ENCODE data around the gene AOPEP. TPM values are rescaled to one million over a fixed set of nuclear protein-coding genes. Genes with fewer than 3 reads are reported as not detected.
A peak's percentile ranks its signal among the peaks of the same experiment; 100 is the strongest.
"Not testable (repeated sequence)": the region's sequence is repeated elsewhere in the genome, so short reads cannot be mapped to it uniquely, and the experiment has no call there.

Gene AOPEP
- total RNA-seq, 1 donor from 2014 or later: 180 TPM

DNA sequence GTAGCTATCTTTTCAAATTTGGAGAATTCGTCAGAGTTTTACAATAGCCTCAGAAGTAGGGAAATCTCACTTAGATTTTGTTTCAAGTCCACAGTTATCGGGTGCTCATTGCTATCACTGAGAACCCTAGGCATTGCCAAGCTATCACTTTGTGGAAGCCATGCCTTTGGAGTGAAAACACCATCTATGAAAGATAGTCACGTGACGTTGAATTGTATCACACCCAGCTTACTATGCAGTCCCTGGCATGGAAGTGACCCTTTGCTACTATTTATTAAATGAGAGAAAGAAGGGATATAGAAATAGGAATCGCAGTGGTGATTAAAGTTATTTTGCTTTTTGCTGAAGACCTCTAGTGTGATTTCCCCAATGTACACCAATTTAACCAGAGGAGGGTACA, 97.2 kb downstream of the AOPEP start:
- DNase-seq (ENCODE audit: missing footprints) (no peak), ATAC-seq (no peak)
- intact Hi-C loops (cut with DNase I): no loop called here

DNA sequence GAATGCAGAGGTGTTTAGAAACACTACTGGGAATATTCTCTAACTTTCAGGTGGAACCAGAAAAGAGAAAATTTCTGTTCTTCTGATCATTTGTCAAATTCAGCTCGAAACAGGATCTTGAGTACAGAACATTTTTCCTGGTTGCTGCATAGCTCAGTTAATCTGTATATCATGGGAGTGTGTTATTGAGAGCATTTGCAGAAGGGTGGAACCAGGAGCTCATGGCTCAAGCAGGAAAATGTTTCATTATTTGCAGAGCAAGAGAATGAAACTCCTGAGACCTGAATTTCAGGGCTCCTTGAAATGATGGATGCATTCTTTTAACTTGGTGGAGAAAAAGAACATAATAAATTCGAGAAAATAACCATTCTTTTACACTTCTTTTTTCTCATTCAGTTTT, 97.9 kb downstream of the AOPEP start:
- no peak for ATAC-seq
- intact Hi-C loops (cut with DNase I): no loop called here
- DNase-seq (ENCODE audit: missing footprints): no peak

- DNase-seq (ENCODE audit: missing footprints) (no peak), ATAC-seq (no peak)
- intact Hi-C loops (cut with DNase I): no loop called here
Observed at GRCh38 chr9:94824913-94825610, 98.6 kb downstream of the AOPEP start.

GRCh38 chr9:94825611-94825958, 99.1 kb downstream of the AOPEP start:
- intact Hi-C loops (cut with DNase I): no loop called here
- ATAC-seq (no peak), DNase-seq (ENCODE audit: missing footprints) (no peak)

DNA sequence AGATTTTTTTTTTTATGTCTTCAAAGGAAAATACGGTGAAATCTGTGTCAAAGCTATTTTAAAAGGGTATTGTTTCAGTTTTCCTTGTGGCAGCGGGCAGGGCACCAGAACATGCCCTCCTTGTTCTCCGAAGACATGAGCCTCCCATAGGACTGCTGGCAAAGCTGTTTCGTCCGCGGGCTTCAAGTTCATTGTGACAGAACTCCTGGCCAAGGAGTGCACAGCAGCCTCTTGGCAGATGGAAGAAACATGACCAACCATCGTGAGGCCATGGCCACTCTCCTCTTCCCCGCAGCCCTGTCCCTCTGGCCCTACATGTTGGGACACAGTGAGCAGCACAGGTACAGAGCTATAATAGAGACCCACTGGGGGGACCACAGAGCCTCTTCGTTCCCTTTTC, 99.5 kb downstream of the AOPEP start:
- no peak for ATAC-seq
- no peak for DNase-seq (ENCODE audit: missing footprints)
- intact Hi-C loops (cut with DNase I): no loop called here

GRCh38 chr9:94826644-94827410, 100.3 kb downstream of the AOPEP start:
- ATAC-seq (no peak), DNase-seq (ENCODE audit: missing footprints) (no peak)
- intact Hi-C loops (cut with DNase I): no loop called here

DNA sequence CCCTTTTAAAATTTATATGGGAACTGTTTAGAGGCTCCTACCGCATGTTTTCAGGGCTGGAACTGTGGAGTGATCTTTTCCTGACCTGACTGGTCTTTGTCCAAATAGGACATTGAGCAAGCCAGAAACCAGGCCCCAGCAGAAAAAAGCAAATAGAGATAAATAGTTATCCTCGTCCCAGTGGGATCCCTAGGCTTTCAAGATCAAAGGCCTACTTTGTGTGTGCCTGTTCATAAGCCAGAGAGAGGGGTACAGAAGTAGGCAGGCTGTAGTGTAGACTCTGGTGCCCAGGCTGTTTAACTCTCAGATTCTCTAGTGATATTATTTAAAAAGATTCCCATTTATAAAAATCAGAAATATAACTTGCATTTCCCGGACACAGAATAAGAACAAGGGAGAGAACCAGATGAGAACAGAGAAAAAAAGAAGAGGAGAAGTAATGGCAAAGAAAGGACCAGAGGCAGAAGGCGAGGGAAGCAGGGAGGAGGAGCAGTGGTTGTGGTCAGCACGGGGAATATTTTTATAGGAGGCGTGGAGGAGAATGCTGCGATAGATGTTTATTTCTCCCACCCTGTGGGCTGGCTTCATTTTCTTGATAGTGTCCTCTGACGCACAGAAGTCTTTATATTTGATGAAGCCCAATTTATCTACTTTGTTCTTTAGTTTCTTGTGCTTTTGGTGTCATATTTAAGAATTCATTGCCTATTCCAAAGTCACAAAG, 101.2 kb downstream of the AOPEP start:
- DNase-seq (ENCODE audit: missing footprints) (no peak), ATAC-seq (peak; percentile 48)
- intact Hi-C loops (cut with DNase I): no loop called here

DNA sequence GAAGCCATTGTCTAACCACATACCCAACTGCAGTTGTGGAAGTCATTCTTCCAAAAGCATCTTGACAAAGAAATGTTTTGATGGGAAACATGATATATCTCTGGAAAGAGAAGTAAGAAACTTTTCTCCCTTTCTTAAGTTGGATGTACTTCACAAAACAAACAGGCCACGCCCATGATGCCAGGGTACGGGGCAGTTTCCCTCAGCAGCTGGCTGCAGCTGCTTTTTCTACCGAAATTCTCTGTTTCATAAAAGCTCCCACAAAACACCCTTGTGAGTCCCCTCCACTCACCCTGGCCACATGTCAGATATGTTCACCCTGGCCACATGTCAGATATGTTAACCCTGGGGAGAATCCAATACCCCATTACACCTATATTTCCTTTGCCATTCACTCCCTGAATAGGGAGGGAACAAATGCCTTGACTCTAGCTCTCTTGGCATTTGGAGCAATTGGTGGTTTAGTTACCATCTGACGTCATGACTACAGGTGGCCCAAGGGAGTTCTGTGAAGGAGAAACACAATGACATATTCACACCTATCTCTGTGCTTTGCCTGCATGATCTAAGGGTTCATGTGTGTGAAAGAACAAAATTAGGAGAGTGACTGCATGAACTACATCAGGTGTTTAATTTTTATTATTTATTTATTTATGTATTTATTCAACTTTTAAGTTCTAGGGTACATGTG, 103.0 kb downstream of the AOPEP start:
- DNase-seq (ENCODE audit: missing footprints) (no peak), ATAC-seq (no peak)
- intact Hi-C loops (cut with DNase I): no loop called here

DNA sequence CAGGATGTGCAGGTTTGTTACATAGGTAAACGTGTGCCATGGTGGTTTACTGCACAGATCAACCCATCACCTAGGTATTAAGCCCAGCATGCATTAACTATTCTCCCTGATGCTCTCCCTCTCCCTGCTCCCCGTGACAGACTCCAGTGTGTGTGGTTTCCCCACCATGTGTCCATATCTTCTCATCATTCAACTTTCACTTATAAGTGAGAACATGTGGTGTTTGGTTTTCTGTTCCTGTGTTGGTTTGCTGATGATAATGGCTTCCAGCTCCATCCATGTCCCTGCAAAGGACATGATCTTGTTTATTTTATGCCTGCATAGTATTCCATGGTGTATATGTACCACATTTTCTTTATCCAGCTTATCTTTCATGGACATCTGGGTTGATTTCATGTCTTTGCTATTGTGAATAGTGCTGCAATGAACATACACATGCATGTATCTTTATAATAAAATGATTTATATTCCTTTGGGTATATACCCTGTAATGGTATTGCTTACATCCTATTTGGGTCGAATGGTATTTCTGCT, 103.6 kb downstream of the AOPEP start:
- ATAC-seq; DNase-seq (ENCODE audit: missing footprints); intact Hi-C loops (cut with DNase I): not testable (repeated sequence)

- no peak for ATAC-seq
- DNase-seq (ENCODE audit: missing footprints): no peak
- intact Hi-C loops (cut with DNase I): no loop called here
Observed at GRCh38 chr9:94833802-94834201, 107.3 kb downstream of the AOPEP start.

GRCh38 chr9:94837404-94837803, 110.9 kb downstream of the AOPEP start:
- intact Hi-C loops (cut with DNase I): no loop called here
- DNase-seq (ENCODE audit: missing footprints): no peak

GRCh38 chr9:94839398-94839797, 112.9 kb downstream of the AOPEP start:
- DNase-seq (ENCODE audit: missing footprints) (no peak), ATAC-seq (no peak)
- intact Hi-C loops (cut with DNase I): no loop called here

More at GRCh38 chr9:94837404-94837803, 110.9 kb downstream of the AOPEP start:
- no peak for ATAC-seq

GRCh38 chr9:94840738-94841137, 114.2 kb downstream of the AOPEP start:
- intact Hi-C loops (cut with DNase I): no loop called here
- DNase-seq (ENCODE audit: missing footprints): no peak
- no peak for ATAC-seq

- ATAC-seq (no peak), DNase-seq (ENCODE audit: missing footprints) (no peak)
- intact Hi-C loops (cut with DNase I): no loop called here
Observed at GRCh38 chr9:94843134-94843533, 116.6 kb downstream of the AOPEP start.

GRCh38 chr9:94846739-94847138, 120.2 kb downstream of the AOPEP start:
- no peak for ATAC-seq
- DNase-seq (ENCODE audit: missing footprints): no peak
- intact Hi-C loops (cut with DNase I): no loop called here

- ATAC-seq (no peak), DNase-seq (ENCODE audit: missing footprints) (no peak)
- intact Hi-C loops (cut with DNase I): no loop called here
Observed at GRCh38 chr9:94847486-94847885, 121.0 kb downstream of the AOPEP start.

DNA sequence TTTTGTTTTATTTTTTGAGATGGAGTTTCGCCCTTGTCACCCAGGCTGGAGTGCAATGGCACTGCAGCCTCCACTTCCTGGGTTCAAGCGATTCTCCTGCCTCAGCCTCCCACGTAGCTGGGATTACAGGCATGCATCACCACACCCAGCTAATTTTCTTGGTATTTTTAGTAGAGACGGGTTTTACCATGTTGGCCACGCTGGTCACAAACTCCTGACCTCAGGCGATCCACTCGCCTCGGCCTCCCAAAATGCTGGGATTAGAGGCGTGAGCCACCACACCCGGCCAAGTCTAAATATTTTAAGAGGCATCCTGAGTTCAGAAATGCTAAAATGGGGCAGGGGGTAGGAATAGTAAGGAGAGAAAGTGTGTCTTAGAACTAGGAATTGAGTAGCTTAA, 122.3 kb downstream of the AOPEP start:
- intact Hi-C loops (cut with DNase I); ATAC-seq; DNase-seq (ENCODE audit: missing footprints): not testable (repeated sequence)

DNA sequence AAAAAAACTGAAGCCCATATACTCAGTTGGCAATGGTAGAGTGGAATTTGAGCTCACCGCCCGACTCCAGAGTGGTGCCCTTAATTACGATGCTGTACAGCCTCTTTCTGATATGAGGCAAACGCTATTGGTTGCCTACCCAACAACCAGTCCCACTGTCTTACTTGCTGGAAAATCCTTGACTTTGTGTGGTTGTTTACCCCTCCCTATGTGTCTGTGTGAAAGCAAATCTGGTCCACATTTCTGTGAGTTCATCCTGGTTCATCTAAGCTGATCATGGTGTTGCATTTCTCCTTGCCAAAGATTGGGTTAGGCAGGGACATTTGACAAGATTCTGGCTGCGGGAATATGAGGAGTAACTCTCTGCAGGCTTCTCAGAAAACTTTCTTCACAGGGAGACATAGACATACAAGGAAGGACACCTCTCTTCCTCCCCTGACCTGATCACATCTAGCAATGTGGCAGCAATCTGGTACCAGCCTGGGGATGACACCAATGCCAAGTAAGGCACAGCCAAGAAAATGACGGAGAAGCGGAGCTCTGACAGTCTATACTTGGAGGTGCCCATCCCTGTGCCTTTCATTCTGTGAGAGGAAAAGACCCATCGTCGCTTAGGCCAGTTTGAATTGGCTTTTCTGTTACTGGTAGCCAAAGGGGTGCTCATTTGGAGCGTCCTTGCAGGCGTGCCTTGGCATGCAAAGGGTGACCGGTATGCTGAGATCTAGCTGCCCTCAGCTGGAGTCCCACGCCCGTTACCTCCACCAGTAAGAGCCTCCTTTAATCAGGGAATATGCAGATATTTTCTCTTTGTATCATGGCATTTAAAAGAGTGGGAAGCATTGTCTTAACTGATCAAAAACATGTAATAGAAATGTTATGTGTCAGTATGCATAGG, 124.3 kb downstream of the AOPEP start:
- no peak for ATAC-seq
- intact Hi-C loops (cut with DNase I): no loop called here
- DNase-seq (ENCODE audit: missing footprints): no peak

All from Right ventricle myocardium inferior (tissue), 1 donor.